IMR-90 (cell line): ENCODE measurements around the gene RMND5B. TPM values are rescaled to one million over a fixed set of nuclear protein-coding genes. Genes with fewer than 3 reads are reported as not detected.
"Not testable (repeated sequence)": the region's sequence is repeated elsewhere in the genome, so short reads cannot be mapped to it uniquely, and the experiment has no call there.

Experiments
- ATAC-seq: fragments of 200-7000 bp; cut with Tn5 transposase; 2 replicates; pipeline ENCODE4 v1.9.1; 2020; ENCODE audit warnings: low read depth, mild to moderate bottlenecking, moderate library complexity
- BruUV-seq: library from RNA; stranded (reverse); fragments of 400-500 nt; replicated peaks from 2 replicates; lab custom pipeline; 2021; lab: Mats Ljungman, UMichigan
- CTCF ChIA-PET: fragments of 300-600 bp; formaldehyde crosslinking; extraction: SDS; loops from one replicate; lab custom pipeline; 2021; ENCODE audit warnings: antibody characterized with exemption; lab: Yijun Ruan, JAX
- POLR2A ChIA-PET: fragments of 300-600 bp; sonication (Branson Sonifier 250); formaldehyde crosslinking; loops from one replicate; lab custom pipeline; 2022; ENCODE audit warnings: antibody characterized with exemption; ENCODE audit not compliant: unreplicated experiment; lab: Charles Lee
- DNase-seq: peaks from one replicate; pipeline ENCODE4 v3.0.0; 2013
- H2AFZ ChIP-seq: replicated peaks from 2 replicates; pipeline ENCODE3; 2013; ENCODE audit warnings: low read length, mild to moderate bottlenecking; ENCODE audit not compliant: poor library complexity
- H2AK5ac ChIP-seq: 2 replicates; pipeline ENCODE4 v1.6.1; 2013; ENCODE audit warnings: low read depth, low read length, inconsistent platforms
- H2AK9ac ChIP-seq: replicated peaks from 2 replicates; pipeline ENCODE3; 2013; ENCODE audit warnings: mild to moderate bottlenecking, low read depth, low read length, moderate library complexity; ENCODE audit not compliant: poor library complexity
- H2BK120ac ChIP-seq: 2 replicates; pipeline ENCODE4 v1.6.1; 2013; ENCODE audit warnings: low read depth, low read length, inconsistent platforms
- H2BK15ac ChIP-seq: 3 replicates; pipeline ENCODE4 v1.6.1; 2013; ENCODE audit warnings: low read depth, low read length, inconsistent platforms
- H2BK20ac ChIP-seq: 2 replicates; pipeline ENCODE4 v1.6.1; 2013; ENCODE audit warnings: low read depth, mild to moderate bottlenecking, inconsistent platforms, low read length, moderate library complexity
- H2BK5ac ChIP-seq: 2 replicates; pipeline ENCODE4 v1.6.1; 2013; ENCODE audit warnings: mild to moderate bottlenecking, low read depth, low read length, inconsistent platforms; ENCODE audit not compliant: poor library complexity, severe bottlenecking
- H3K14ac ChIP-seq: replicated peaks from 2 replicates; pipeline ENCODE4 v1.6.1; 2013; ENCODE audit warnings: low read depth, low read length, inconsistent platforms
- H3K18ac ChIP-seq: 2 replicates; pipeline ENCODE4 v1.6.1; 2013; ENCODE audit warnings: low read depth, low read length, control low read depth
- H3K23ac ChIP-seq: 2 replicates; pipeline ENCODE4 v1.6.1; 2013; ENCODE audit warnings: low read depth, low read length, inconsistent platforms
- H3K27ac ChIP-seq: 2 replicates; pipeline ENCODE4 v1.5.1; 2013; ENCODE audit warnings: mild to moderate bottlenecking, control low read depth, low read length; ENCODE audit not compliant: insufficient read depth
- H3K27me3 ChIP-seq: 2 replicates; pipeline ENCODE4 v1.6.1; 2013; ENCODE audit warnings: low read length; ENCODE audit not compliant: control insufficient read depth, insufficient read depth
- H3K36me3 ChIP-seq: 2 replicates; pipeline ENCODE4 v1.6.1; 2013; ENCODE audit warnings: low read length, mixed read lengths; ENCODE audit not compliant: control insufficient read depth, insufficient read depth
- H3K4ac ChIP-seq: 2 replicates; pipeline ENCODE4 v1.6.1; 2013; ENCODE audit warnings: low read depth, low read length, inconsistent platforms
- H3K4me1 ChIP-seq: 2 replicates; pipeline ENCODE4 v1.6.1; 2013; ENCODE audit warnings: low read length, mixed read lengths; ENCODE audit not compliant: control insufficient read depth, insufficient read depth
- H3K4me2 ChIP-seq: 2 replicates; pipeline ENCODE4 v1.6.1; 2013; ENCODE audit warnings: low read depth, mild to moderate bottlenecking, control low read depth, low read length, moderate library complexity
- H3K4me3 ChIP-seq: 2 replicates; pipeline ENCODE4 v1.5.1; 2013; ENCODE audit warnings: low read depth, mild to moderate bottlenecking, control low read depth, low read length, moderate library complexity; ENCODE audit not compliant: insufficient read depth
- H3K56ac ChIP-seq: 2 replicates; pipeline ENCODE4 v1.6.1; 2013; ENCODE audit warnings: low read length, inconsistent platforms; ENCODE audit not compliant: insufficient read depth; ENCODE audit errors: extremely low read depth
- H3K79me1 ChIP-seq, 2 experiments: 2 replicates each; pipeline ENCODE4 v1.6.1; 2013; ENCODE audit warnings: low read length in 2 of 2, inconsistent platforms in 1 of 2, low read depth in 1 of 2
- H3K9ac ChIP-seq: 2 replicates; pipeline ENCODE4 v1.6.1; 2013; ENCODE audit warnings: low read depth, low read length, control low read depth
- H3K9me1 ChIP-seq: 2 replicates; pipeline ENCODE4 v1.6.1; 2013; ENCODE audit warnings: low read length, inconsistent platforms; ENCODE audit not compliant: insufficient read depth
- H3K9me3 ChIP-seq: 2 replicates; pipeline ENCODE4 v1.6.1; 2013; ENCODE audit warnings: low read length; ENCODE audit not compliant: control insufficient read depth, insufficient read depth
- H4K20me1 ChIP-seq: 2 replicates; pipeline ENCODE4 v1.6.1; 2013; ENCODE audit warnings: low read length, inconsistent platforms; ENCODE audit not compliant: insufficient read depth
- H4K5ac ChIP-seq: 2 replicates; pipeline ENCODE4 v1.6.1; 2013; ENCODE audit warnings: mild to moderate bottlenecking, low read depth, low read length, control low read depth
- H4K8ac ChIP-seq, 2 experiments: 2 replicates each; pipeline ENCODE4 v1.6.1; 2013; ENCODE audit warnings: low read depth in 2 of 2, low read length in 2 of 2, control low read depth in 1 of 2, inconsistent platforms in 1 of 2
- H4K91ac ChIP-seq: 2 replicates; pipeline ENCODE4 v1.6.1; 2013; ENCODE audit warnings: low read depth, low read length, inconsistent platforms; ENCODE audit not compliant: insufficient read depth
- WGBS, 2 experiments: methylation state at CpG; one replicate each; pipeline versions ENCODE4 v1.1.5 to v1.1.7; 2013; ENCODE audit warnings: missing lambda C conversion rate in 2 of 2; ENCODE audit not compliant: insufficient read length in 1 of 2; ENCODE audit errors: extremely low coverage in 2 of 2; 5-methylcytosine and 5-hydroxymethylcytosine counted together
- dilution Hi-C: fragments of 300-500 bp; cut with HindIII; formaldehyde crosslinking; loops from one replicate; pipeline ENCODE4 v1.14.3; 2018; ENCODE audit warnings: low sequenced_read_pairs; ENCODE audit not compliant: unreplicated experiment
- in situ Hi-C: fragments of 300-500 bp; cut with MboI; formaldehyde crosslinking; loops from 3 replicates; pipeline ENCODE4 v1.14.3; 2019; ENCODE audit warnings: low sequenced_read_pairs, inconsistent platforms, mixed read lengths
- intact Hi-C: fragments of 100-400 bp; cut with micrococcal nuclease; formaldehyde crosslinking; loops from 2 replicates; pipeline ENCODE4 v1.10.0; 2022
- polyA plus RNA-seq, 3 experiments: library from polyadenylated mRNA; depleted of rRNA; stranded (reverse); fragments of >200 nt; gene quantifications; 2 replicates each; pipeline ENCODE4 v1.2.3, GENCODE V29; 2012; ENCODE audit warnings: low replicate concordance in 1 of 3
- total RNA-seq: library from RNA; depleted of rRNA; stranded (reverse); fragments of >200 nt; gene quantifications from 2 replicates; pipeline ENCODE4 v1.2.3, GENCODE V29; 2012

RMND5B gene
- total and polyA plus RNA-seq, 2 of the 4 experiments (the other 2 are of a cell fraction), result 14.0 to 19.5 TPM

DNA sequence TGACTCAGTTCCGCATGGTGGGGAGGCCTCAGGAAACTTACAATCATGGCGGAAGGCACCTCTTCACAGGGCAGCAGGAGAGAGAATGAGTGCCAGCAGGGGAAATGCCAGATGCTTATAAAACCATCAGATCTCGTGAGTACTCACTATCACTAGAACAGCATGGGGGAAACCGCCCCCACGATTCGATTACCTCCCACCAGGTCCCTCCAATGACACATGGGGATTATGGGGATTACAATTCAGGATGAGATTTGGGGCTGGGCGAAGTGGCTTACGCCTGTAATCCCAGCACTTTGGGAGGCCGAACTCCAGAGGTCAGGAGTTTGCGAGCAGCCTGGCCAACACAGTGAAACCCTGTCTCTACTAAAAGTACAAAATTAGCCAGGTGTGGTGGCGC, 67.3 kb downstream of the RMND5B start:
- in situ Hi-C loops, H3K9me1 ChIP-seq, H4K91ac ChIP-seq, H3K4me1 ChIP-seq, H3K36me3 ChIP-seq, H3K23ac ChIP-seq, H4K5ac ChIP-seq, H2AK9ac ChIP-seq, H2BK15ac ChIP-seq, H3K9me3 ChIP-seq, H3K4me3 ChIP-seq, H3K18ac ChIP-seq, H3K79me1 ChIP-seq, dilution Hi-C loops, H3K4ac ChIP-seq, H4K20me1 ChIP-seq, BruUV-seq, H2BK20ac ChIP-seq, H3K27ac ChIP-seq, H4K8ac ChIP-seq, H2AFZ ChIP-seq, H2AK5ac ChIP-seq, H2BK5ac ChIP-seq, intact Hi-C loops, CTCF ChIA-PET, H2BK120ac ChIP-seq, DNase-seq, H3K4me2 ChIP-seq, H3K9ac ChIP-seq, H3K56ac ChIP-seq, ATAC-seq, POLR2A ChIA-PET, H3K14ac ChIP-seq: not testable (repeated sequence)
- WGBS, 2 experiments, result 100% methylated on average over 2 of the region's 11 CpGs; no CpG with 5 or more reads in 1 of the 2 experiments
- H3K27me3 ChIP-seq, result peaks cover 19% of the 10 kb centered on the region; the same call in 1 of the 2 replicates
